DOHH2 (cell line): Measurements from ENCODE around the gene ANKRD42.

Experiments used
- CTCF ChIP-seq: fragments of 200-600 bp; sonication (generic); IDR thresholded peaks from one replicate; pipeline ENCODE4 v1.5.1; 2014; ENCODE audit warnings: antibody characterized with exemption, mild to moderate bottlenecking, low read depth, low read length; ENCODE audit not compliant: poor library complexity, severe bottlenecking
- EZH2phosphoT487 ChIP-seq: fragments of 200-600 bp; sonication (generic); IDR thresholded peaks from 2 replicates; pipeline ENCODE4 v1.6.1; 2017; ENCODE audit warnings: borderline replicate concordance, mild to moderate bottlenecking, antibody characterized with exemption, low read length, moderate library complexity, mixed read lengths

GRCh38 chr11:83287631-83288030 lies 94.1 kb downstream of the ANKRD42 start:
- no peak for TF ChIP-seq CTCF
- no peak for TF ChIP-seq EZH2phosphoT487
